NCI-H526 (cell line): ENCODE results near the gene NOL9.
"Not testable (repeated sequence)": the region's sequence is repeated elsewhere in the genome, so short reads cannot be mapped to it uniquely, and the experiment has no call there.

ENCODE experiments used
- DNase-seq, 2 experiments: peaks; one replicate each; lab custom pipeline; 2025; lab: John Stamatoyannopoulos, UW

NOL9 gene

GRCh38 chr1:6572653-6573383, 18.5 kb upstream of the NOL9 start:
- DNase-seq = no peak

- DNase-seq = no peak
Observed at GRCh38 chr1:6570987-6571386, 16.7 kb upstream of the NOL9 start.

GRCh38 chr1:6570100-6570499, 15.8 kb upstream of the NOL9 start:
- DNase-seq = no peak

GRCh38 chr1:6569033-6569432, 14.7 kb upstream of the NOL9 start:
- DNase-seq = no peak

DNA sequence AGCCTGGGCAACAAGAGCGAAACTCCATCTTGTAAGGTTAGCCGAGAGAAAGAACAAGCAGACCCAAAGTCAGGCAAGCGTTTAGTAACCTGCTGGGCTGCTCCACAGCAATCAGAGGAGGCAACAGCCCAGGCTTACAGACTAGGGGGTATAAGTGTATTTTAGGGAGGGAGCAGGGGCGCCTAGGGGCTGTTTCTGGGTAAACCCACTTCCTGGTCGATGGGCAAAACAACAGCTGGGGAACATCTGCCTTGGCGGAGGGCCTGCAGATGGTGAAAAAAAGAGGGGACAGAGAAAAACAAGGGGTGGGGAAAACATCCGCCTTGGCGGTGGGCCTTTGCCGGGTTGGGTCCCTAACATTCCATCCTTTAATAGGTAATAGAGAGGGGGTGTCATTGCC, 6.0 kb upstream of the NOL9 start:
- no peak for DNase-seq

DNA sequence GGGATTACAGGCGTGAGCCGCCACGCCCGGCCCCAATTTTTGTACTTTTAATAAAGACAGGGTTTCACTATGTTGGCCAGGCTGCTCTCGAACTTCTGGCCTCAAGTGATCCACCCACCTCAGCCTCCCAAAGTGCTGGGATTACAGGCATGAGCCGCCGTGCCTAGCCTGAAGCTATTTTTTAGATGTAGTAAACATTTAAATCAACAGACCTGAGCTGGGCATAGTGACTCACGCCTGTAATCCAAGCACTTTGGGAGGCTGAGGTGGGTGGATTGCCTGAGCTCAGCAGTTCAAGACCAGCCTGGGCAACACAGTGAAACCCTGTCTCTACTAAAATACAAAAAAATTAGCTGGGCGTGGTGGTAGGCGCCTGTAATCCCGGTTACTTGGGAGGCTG, 4.8 kb upstream of the NOL9 start:
- DNase-seq = not testable (repeated sequence)

DNA sequence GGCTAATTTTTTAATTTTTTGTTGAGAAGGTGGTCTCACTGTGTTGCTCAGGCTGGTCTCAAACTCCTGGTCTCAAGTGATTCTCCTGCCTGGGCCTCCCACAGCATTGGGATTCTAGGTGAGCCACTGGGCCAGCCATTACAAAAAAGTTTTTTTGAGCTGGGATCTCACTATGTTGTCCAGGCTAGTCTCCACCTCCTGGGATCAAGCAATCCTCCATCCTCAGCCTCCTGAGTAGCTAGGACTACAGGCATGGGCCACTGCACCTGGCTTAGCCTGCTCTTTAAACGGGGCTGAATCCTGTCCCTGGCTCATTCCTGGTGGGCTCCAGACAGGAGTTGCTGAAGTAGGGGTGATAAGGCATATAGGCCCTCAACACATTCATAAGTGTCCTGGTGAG, 3.3 kb upstream of the NOL9 start:
- no peak for DNase-seq

DNA sequence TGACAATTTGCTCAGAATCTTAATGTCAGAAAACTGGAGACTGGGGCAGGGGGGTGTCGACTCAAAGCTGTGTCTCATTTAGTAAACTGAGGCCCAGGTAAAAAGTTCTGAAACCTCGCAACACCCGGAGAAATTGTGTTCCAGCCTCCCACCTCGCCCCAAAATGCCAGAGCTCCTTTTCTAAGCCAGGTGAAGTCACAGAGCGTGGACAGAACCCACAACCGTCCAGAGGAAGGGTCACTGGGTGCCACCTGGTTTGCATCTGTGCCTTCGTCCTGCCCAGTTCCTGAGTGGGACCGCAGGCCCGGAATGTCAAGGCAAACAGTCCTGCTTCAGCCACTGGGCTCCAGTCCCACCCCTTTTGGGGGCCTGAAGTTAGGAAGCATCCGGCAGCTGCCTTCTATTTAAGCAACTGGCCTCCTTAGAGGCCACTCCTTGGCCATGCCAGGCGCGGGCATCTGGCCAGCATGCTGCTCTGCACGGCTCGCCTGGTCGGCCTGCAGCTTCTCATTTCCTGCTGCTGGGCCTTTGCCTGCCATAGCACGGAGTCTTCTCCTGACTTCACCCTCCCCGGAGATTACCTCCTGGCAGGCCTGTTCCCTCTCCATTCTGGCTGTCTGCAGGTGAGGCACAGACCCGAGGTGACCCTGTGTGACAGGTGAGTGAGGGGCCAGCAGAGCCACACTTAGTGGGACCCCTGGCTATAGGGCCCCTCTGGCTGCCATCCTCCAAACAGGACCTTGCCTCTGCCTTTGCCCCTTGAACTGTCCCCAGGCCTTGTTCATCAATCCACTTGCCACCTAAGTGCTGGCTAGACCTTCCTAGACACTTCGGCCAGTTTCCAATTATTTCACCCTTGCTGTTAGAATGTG, 830 bp upstream of the NOL9 start, which contains the start of gene TAS1R1:
Gene TAS1R1, plus strand, starts transcription at position 401 of the 872 bp plus-strand sequence. Its CDS starts 67 bp downstream, at position 468.
- DNase-seq = peak; percentile 60 to 69

- no peak for DNase-seq
Observed at GRCh38 chr1:6547301-6547700, 7.0 kb downstream of the NOL9 start.

DNA sequence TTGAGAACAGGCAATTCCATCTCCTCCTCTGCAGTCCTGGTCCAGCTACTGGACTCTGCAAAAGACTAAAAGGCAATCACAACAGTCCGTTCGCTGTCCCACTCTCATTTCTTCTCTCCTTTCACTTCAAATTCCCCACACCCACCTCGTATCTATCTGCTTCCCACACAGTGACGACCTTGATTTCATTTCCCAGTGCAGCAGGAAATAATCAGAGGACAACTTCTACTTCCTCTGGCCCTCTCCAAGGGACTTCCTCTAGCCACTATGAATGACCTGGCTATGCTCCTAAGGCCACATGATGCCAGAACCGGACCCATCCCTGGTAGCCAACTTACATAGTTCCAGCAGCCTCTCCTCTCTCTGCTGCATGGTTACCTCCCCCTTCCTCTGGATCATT, 8.0 kb downstream of the NOL9 start:
- DNase-seq = no peak

DNA sequence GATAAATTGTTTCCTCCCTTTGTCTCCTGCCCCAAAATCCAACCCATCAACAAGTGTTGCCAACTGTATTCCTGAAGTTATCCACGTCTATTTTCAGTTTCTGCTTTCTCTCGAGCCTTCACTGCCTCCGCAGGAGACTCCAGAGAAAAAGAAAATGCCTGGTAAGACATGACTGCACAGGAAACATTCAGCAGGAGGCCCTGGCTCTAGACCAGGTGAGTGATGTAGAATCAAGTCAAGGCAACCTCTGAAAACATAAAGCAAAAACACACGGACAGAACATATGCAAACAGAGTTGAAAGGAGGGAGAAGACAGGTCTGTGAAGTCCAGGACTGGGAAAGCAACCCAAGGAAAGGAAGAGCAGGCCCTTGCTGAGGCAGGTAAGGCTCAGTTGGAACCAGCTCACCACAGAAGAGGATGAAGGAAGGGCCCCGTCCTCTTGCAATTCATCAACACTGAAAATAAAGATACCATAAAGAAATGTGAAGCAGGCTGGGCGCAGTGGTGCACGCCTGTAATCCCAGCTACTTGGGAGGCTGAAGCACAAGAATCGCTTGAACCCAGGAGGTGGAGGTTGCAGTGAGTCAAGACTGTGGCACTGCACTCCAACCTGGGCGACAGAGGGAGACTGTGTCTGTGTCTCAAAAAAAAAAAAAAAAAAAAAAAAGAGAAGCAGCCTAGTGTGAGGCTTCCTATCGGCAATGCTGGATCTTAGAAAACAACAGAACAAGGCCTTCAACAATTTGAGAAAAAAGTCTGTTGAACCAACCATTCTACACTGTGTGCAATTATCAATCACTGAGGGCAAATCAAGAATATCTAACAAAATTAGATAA, 8.8 kb downstream of the NOL9 start:
- no peak for DNase-seq

DNA sequence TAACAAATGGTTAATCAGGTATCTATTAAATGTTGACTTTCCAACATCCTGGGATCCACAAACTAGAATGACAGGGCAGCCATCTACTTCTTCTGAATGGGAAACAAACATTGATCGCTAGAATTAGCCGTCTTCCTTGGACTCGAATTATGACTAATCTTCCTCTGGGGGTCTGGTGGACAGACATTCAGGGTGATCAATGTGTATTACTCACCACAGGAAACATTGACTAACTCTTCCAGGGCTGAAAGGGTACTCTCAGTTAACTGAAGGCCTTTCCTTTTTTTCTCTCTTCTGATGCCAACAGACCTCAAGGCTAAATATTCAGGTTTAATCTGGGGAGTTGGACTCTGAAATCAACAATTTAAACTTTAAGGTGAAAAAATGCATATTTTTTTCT, 9.5 kb downstream of the NOL9 start:
- DNase-seq = no peak

DNA sequence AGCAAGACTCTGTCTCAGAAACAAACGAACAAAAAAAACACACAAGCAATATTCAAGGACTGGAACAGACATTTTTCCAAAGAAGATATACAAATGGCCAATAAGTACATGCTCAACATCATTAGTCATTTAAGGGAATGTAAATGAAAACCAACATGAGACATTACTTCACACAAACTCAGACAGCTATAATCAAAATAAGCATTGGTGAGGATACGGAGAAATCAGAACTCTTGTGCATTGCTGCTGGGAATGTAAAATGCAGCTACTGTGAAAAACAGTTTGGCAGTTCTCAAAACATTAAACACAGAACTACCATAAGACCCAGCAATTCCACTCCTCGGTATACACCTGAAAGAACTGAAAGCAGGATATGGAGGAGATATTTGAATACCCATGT, 15.4 kb downstream of the NOL9 start:
- DNase-seq = no peak

GRCh38 chr1:6536291-6536690, 18.0 kb downstream of the NOL9 start:
- no peak for DNase-seq

DNA sequence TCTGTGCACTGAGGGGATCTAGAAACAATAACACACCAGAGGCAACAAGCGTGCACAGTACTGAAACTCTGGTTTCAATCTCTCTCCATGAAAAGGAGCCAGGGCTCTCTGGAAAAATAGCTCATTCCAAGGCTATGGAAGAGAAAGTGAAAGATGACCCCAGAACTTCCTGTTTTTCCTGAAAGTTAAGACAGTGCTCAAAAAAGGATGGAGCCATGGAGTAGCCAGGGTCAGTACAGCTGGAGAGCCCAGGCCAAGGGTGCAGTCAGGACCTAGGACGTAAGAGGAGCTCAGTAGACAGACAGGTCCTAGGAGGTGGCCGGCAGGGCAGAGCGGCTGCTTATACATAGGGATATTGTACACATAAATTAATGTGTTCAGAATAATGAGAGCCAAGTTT, 19.1 kb downstream of the NOL9 start:
- DNase-seq = no peak

DNA sequence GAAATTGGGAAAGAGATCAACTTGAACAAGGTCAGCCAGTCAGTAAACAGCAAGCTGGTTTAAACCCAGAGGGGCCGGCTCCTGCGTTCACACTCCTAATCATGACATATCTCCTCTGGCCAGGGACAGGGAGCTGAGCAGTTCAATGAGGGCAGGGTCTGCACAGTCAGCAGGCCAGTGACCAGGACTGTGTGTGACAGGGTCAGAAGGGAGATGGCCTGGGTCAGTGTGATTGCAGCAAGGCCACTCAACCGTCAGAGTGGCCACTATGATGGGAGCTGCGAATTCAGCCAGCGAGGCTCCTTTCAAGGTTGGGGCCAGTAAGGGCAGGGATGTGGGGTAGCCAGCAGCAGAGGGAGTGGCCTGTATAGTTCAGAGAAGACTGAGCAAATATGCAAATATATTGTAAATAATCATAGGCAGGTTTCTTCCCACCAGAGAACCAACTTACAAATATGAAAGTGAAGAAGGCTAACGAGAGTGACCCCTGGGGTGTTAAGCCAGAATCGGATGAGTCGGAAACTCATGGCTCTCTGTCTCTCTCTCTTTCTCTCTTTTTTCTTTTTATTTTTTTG, 20.0 kb downstream of the NOL9 start:
- DNase-seq = peak; percentile 25 to 70

DNA sequence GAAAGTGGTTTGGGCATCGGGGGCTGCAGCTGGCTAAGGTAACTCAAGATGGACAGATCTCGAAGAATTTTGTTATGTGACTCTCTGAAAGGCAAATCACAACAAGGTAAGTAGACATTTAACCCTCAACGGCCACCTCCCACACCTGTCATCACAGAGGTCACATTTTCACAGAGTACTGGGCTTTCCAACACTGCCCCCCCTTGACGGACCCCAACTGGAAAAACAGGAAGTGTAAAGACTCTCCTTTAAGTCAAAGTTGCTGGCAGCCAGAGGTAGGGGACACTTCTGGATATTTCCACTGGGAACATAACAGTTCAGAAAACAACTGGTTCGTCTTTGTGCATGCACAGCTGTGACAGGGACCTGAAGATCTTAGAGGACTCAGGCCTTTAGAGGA, 22.3 kb downstream of the NOL9 start:
- no peak for DNase-seq

DNA sequence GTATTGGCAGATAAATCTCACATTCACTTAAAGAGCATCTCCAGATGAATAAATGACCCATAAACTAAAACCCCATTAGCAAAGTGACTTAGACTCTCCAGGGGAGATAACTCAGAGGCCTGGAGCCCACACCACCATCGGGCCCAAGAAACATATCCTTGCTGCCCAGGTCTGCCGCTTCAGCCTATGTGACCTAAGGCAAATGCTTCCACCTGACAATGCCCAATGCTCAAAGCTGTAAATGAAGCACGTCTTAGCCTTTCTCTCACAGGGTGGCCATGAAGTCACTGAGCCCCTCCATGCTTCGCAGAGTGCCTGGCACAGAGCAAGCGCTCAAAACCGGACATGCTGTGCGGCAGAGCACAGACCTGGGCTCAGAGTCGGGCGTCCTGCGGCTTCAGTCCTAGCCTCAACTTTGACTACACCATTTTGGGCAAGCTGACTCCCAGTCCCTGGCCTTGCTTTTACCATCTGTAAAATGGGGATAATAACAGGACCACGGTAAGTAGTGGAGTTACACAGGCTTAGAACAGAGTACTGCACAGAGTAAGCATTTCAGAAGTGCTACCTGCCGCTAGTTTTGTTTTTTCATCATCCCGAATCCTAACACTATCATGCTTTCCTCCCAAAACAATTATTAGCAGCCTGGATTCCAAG, 23.7 kb downstream of the NOL9 start:
- DNase-seq = no peak

GRCh38 chr1:6528492-6528891, 25.8 kb downstream of the NOL9 start:
- no peak for DNase-seq

DNA sequence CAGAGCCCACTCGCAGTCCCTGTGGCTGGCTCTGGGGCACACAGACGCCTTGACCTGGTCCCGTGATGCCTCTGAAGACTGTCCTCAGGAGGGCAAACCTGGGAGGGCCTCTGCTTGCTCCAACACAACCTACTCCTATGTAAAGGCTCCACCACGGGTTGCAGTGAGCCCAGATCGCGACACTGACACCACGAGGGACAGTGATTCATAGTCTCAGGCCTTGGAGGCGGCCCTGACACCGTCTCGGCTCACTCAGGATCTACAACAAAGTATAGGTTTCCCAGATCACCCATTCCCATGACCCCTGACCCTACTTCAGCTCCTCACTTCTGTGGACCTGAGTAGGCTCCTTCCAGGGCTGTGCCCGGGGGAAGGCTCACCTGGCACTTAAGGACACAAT, 28.0 kb downstream of the NOL9 start:
- DNase-seq = no peak

DNA sequence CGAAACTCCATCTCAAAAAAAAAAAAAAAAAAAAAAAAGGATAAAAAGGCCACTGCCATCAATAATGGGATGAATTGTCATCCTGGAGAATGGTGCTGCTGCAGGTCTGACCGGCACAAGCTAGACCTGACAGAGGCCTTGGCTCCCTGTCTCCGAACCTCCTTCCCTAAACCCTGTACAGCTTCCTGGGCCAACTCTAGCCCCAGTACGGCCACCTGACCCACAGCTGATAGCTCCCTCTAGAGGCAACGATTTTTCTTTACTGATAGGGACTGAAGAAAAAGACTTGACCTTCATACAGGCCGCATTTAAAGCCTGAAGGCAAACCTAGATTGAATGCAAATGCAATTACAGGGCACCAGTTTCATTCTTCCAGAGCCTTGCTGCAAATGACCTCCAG, 30.7 kb downstream of the NOL9 start:
- DNase-seq = peak in 1 of 2 experiments; percentile 74

DNA sequence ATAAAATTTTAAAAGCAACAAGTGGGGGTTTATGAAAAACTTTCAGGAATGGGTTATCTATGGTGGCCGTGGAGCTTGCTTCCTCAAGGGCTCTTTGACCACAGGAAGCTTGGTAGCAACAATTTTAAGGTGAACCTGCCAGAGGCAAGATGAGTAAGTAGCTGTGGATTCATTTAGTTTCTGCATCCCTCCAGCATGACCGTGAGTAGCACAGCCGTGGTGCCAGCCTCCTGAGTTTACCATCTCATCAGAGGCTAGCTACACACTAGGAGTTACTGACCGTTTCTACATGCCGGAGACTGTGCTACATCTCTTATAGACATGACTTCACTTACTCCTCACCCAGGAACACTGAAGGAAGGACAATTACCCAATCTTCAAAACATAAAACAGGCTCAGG, 32.8 kb downstream of the NOL9 start:
- no peak for DNase-seq
